HepG2 (cell line): ENCODE data around the gene GNMT. TPM values are rescaled to one million over a fixed set of nuclear protein-coding genes. Genes with fewer than 3 reads are reported as not detected.

Experiments used
- CHD2 ChIP-seq: IDR thresholded peaks from 2 replicates; pipeline ENCODE4 v1.6.1; 2011; ENCODE audit warnings: low read depth, low read length, improper control_type of control experiment
- MAFG ChIP-seq: sonication (generic); formaldehyde crosslinking; IDR thresholded peaks from 2 replicates; pipeline ENCODE4 v1.5.1; 2020; ENCODE audit warnings: mild to moderate bottlenecking, missing genetic modification reagents
- NAIF1 ChIP-seq: sonication (generic); formaldehyde crosslinking; IDR thresholded peaks from 2 replicates; pipeline ENCODE4 v1.5.0; 2020; ENCODE audit warnings: mild to moderate bottlenecking, missing genetic modification reagents, borderline replicate concordance
- PAF1 ChIP-seq: IDR thresholded peaks from 2 replicates; pipeline ENCODE4 v1.6.1; 2016; ENCODE audit warnings: missing genetic modification reagents, missing compliant biosample characterization
- PHF5A ChIP-seq: IDR thresholded peaks from one replicate; pipeline ENCODE4 v1.6.1; 2018; ENCODE audit warnings: low read depth, missing genetic modification reagents; ENCODE audit not compliant: unreplicated experiment
- POLR2A ChIP-seq, 2 experiments: IDR thresholded peaks; 2 replicates each; pipeline ENCODE4 v1.6.1; 2011; ENCODE audit warnings: low read depth in 2 of 2, low read length in 2 of 2, mild to moderate bottlenecking in 1 of 2, moderate library complexity in 1 of 2; ENCODE audit not compliant: insufficient read depth in 1 of 2
- SRSF1 ChIP-seq: fragments of 200-400 bp; formaldehyde crosslinking; optimal IDR thresholded peaks from 2 replicates; pipeline ENCODE3; 2017; ENCODE audit warnings: mild to moderate bottlenecking, low read depth, low read length, moderate library complexity
- SUZ12 ChIP-seq: fragments of 150-350 bp; IDR thresholded peaks from 2 replicates; pipeline ENCODE4 v1.6.1; 2014; ENCODE audit warnings: low read depth, low read length
- TOE1 ChIP-seq: sonication (generic); formaldehyde crosslinking; IDR thresholded peaks from 2 replicates; pipeline ENCODE4 v1.4.0; 2020; ENCODE audit warnings: mild to moderate bottlenecking, missing genetic modification reagents
- ZNF180 ChIP-seq: sonication (generic); formaldehyde crosslinking; IDR thresholded peaks from 2 replicates; pipeline ENCODE4 v1.4.0; 2020; ENCODE audit warnings: low read depth, missing genetic modification reagents, borderline replicate concordance
- ZNF235 ChIP-seq: sonication (generic); formaldehyde crosslinking; IDR thresholded peaks from 2 replicates; pipeline ENCODE4 v1.8.1; 2023; ENCODE audit warnings: mild to moderate bottlenecking, missing genetic modification reagents, borderline replicate concordance
- ZNF329 ChIP-seq: sonication (generic); formaldehyde crosslinking; IDR thresholded peaks from 2 replicates; pipeline ENCODE4 v1.9.0; 2021; ENCODE audit warnings: low read depth, mild to moderate bottlenecking, missing genetic modification reagents
- ZNF577 ChIP-seq: sonication (generic); formaldehyde crosslinking; IDR thresholded peaks from 2 replicates; pipeline ENCODE4 v1.4.0; 2020; ENCODE audit warnings: mild to moderate bottlenecking, low read depth, missing genetic modification reagents, borderline replicate concordance
- ZNF782 ChIP-seq: sonication (generic); formaldehyde crosslinking; IDR thresholded peaks from 2 replicates; pipeline ENCODE4 v1.4.0; 2020; ENCODE audit warnings: missing genetic modification reagents, mild to moderate bottlenecking, borderline replicate concordance
- ZNF816 ChIP-seq: sonication (generic); formaldehyde crosslinking; IDR thresholded peaks from 2 replicates; pipeline ENCODE4 v1.8.0; 2022; ENCODE audit warnings: missing genetic modification reagents, mild to moderate bottlenecking, borderline replicate concordance
- ZNF891 ChIP-seq: sonication (generic); formaldehyde crosslinking; IDR thresholded peaks from 2 replicates; pipeline ENCODE4 v1.5.0; 2020; ENCODE audit warnings: mild to moderate bottlenecking, missing genetic modification reagents
- polyA plus RNA-seq, 8 experiments: library from polyadenylated mRNA; depleted of rRNA in 3 of 8; stranded (reverse) in 7 of 8; unstranded in 1 of 8; fragments of >200 nt; fragmentation: Illumina TruSeq in 4 of 8; extraction: Trizol in 4 of 8; gene quantifications; 2 replicates each; pipeline versions ENCODE4 v1.2.1 to v1.2.3, GENCODE V29; 2011 to 2016; ENCODE audit warnings: low read depth in 4 of 8, missing spikeins in 1 of 8, mixed read lengths in 1 of 8; ENCODE audit not compliant: insufficient read depth in 1 of 8
- total RNA-seq, 5 experiments: library from RNA; depleted of rRNA; stranded (reverse); fragments of >200 nt; fragmentation: Illumina TruSeq; extraction: Trizol; gene quantifications; 2 replicates each; pipeline ENCODE4 v1.2.3, GENCODE V29; 2016; ENCODE audit warnings: low read depth in 1 of 5
- TF ChIP-seq, protein P1 (sequence below): sonication (generic); formaldehyde crosslinking; IDR thresholded peaks from 2 replicates; pipeline ENCODE4 v1.4.0; 2020; ENCODE audit warnings: missing genetic modification reagents, borderline replicate concordance
- TF ChIP-seq, protein P2 (sequence below): sonication (generic); formaldehyde crosslinking; IDR thresholded peaks from 2 replicates; pipeline ENCODE4 v1.5.1; 2020; ENCODE audit warnings: missing genetic modification reagents, mild to moderate bottlenecking, borderline replicate concordance
- TF ChIP-seq, protein P3 (sequence below): sonication (generic); formaldehyde crosslinking; conservative IDR thresholded peaks from 2 replicates; pipeline ENCODE4 v1.4.0; 2020; ENCODE audit warnings: missing genetic modification reagents
- TF ChIP-seq, protein P4 (sequence below): sonication (generic); formaldehyde crosslinking; IDR thresholded peaks from 2 replicates; pipeline ENCODE4 v1.8.0; 2022; ENCODE audit warnings: missing genetic modification reagents, low read depth, mild to moderate bottlenecking, borderline replicate concordance

GNMT gene
- total and polyA plus RNA-seq, 2 of the 13 experiments (the other 11 are each of a cell fraction or from before 2014, with no cell fraction given) = 2.8 to 7.0 TPM

DNA sequence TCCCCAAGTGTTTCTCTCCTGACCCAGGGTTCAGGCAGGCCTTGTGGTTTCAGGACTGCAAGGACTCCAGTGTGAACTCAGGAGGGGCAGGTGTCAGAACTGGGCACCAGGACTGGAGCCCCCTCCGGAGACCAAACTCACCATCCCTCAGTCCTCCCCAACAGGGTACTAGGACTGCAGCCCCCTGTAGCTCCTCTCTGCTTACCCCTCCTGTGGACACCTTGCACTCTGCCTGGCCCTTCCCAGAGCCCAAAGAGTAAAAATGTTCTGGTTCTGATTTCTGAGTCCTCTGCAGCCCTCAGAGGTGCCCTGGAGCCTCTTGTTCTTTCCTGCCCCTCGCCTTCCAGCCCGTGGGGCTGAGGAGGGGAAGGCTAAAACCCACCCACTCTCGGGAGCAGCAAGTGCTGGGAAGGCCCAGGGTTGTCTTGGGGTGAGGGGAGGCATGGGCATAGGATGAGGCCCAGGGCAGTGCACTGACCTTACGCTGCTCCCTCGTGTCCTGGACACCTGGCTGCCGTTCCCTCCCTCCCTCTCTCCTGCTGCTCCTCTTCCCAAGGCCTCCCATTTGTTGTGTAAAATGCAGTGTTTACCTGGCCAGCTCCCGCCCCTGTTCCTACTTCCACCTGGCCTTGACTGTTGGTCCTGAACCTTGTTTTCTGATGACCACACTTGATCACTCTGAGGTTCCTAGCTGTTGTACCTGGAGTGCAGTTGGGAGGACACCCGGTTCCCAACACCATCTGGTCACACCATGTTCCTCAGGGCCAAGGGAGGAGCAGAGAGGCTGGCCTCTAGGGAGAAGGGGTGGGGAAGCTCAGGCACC, 21.4 kb upstream of the GNMT start (continued):
- TF ChIP-seq, protein P1, sequence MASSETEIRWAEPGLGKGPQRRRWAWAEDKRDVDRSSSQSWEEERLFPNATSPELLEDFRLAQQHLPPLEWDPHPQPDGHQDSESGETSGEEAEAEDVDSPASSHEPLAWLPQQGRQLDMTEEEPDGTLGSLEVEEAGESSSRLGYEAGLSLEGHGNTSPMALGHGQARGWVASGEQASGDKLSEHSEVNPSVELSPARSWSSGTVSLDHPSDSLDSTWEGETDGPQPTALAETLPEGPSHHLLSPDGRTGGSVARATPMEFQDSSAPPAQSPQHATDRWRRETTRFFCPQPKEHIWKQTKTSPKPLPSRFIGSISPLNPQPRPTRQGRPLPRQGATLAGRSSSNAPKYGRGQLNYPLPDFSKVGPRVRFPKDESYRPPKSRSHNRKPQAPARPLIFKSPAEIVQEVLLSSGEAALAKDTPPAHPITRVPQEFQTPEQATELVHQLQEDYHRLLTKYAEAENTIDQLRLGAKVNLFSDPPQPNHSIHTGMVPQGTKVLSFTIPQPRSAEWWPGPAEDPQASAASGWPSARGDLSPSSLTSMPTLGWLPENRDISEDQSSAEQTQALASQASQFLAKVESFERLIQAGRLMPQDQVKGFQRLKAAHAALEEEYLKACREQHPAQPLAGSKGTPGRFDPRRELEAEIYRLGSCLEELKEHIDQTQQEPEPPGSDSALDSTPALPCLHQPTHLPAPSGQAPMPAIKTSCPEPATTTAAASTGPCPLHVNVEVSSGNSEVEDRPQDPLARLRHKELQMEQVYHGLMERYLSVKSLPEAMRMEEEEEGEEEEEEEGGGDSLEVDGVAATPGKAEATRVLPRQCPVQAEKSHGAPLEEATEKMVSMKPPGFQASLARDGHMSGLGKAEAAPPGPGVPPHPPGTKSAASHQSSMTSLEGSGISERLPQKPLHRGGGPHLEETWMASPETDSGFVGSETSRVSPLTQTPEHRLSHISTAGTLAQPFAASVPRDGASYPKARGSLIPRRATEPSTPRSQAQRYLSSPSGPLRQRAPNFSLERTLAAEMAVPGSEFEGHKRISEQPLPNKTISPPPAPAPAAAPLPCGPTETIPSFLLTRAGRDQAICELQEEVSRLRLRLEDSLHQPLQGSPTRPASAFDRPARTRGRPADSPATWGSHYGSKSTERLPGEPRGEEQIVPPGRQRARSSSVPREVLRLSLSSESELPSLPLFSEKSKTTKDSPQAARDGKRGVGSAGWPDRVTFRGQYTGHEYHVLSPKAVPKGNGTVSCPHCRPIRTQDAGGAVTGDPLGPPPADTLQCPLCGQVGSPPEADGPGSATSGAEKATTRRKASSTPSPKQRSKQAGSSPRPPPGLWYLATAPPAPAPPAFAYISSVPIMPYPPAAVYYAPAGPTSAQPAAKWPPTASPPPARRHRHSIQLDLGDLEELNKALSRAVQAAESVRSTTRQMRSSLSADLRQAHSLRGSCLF (CRISPR knock-in tag) = no peak
- no peak for TF ChIP-seq SUZ12
- TF ChIP-seq SRSF1 = no peak
- peak; percentile 74 for TF ChIP-seq PHF5A (CRISPR knock-in tag)
- no peak for TF ChIP-seq PAF1 (CRISPR knock-in tag)
- TF ChIP-seq ZNF329 (CRISPR knock-in tag) = 0 out of 2 replicates have a peak, but pooled peaks have one; percentile 25
- no peak for TF ChIP-seq TOE1 (CRISPR knock-in tag)
- peak; percentile 98 for TF ChIP-seq ZNF782 (CRISPR knock-in tag)
- no peak for TF ChIP-seq CHD2
- TF ChIP-seq ZNF891 (CRISPR knock-in tag) = peak; percentile 82; the same call in 1 of the 2 replicates
- no peak for TF ChIP-seq ZNF235 (CRISPR knock-in tag)
- no peak for TF ChIP-seq MAFG (CRISPR knock-in tag)
- TF ChIP-seq ZNF816 (CRISPR knock-in tag) = peak; percentile 82; the same call in 1 of the 2 replicates
- no peak; a peak in 1 of 4 replicates for TF ChIP-seq POLR2A (IDR thresholded peaks at IDR 0.05; ENCODE audit: insufficient read depth in 1 of 2, low read depth in 2 of 2, low read length in 2 of 2)
- TF ChIP-seq, protein P2, sequence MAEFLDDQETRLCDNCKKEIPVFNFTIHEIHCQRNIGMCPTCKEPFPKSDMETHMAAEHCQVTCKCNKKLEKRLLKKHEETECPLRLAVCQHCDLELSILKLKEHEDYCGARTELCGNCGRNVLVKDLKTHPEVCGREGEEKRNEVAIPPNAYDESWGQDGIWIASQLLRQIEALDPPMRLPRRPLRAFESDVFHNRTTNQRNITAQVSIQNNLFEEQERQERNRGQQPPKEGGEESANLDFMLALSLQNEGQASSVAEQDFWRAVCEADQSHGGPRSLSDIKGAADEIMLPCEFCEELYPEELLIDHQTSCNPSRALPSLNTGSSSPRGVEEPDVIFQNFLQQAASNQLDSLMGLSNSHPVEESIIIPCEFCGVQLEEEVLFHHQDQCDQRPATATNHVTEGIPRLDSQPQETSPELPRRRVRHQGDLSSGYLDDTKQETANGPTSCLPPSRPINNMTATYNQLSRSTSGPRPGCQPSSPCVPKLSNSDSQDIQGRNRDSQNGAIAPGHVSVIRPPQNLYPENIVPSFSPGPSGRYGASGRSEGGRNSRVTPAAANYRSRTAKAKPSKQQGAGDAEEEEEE (CRISPR knock-in tag) = no peak
- TF ChIP-seq NAIF1 (CRISPR knock-in tag) = no peak; the same call in 1 of the 2 replicates
- TF ChIP-seq, protein P3, sequence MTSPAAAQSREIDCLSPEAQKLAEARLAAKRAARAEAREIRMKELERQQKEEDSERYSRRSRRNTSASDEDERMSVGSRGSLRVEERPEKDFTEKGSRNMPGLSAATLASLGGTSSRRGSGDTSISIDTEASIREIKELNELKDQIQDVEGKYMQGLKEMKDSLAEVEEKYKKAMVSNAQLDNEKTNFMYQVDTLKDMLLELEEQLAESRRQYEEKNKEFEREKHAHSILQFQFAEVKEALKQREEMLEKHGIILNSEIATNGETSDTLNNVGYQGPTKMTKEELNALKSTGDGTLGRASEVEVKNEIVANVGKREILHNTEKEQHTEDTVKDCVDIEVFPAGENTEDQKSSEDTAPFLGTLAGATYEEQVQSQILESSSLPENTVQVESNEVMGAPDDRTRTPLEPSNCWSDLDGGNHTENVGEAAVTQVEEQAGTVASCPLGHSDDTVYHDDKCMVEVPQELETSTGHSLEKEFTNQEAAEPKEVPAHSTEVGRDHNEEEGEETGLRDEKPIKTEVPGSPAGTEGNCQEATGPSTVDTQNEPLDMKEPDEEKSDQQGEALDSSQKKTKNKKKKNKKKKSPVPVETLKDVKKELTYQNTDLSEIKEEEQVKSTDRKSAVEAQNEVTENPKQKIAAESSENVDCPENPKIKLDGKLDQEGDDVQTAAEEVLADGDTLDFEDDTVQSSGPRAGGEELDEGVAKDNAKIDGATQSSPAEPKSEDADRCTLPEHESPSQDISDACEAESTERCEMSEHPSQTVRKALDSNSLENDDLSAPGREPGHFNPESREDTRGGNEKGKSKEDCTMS = no peak
- TF ChIP-seq, protein P4, sequence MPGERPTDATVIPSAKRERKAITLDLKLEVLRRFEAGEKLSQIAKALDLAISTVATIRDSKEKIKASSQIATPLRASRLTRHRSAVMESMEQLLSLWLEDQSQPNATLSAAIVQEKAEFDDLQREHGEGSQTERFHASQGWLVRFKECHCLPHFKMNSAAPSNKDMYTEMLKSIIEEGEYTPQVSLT (CRISPR knock-in tag) = no peak
- no peak for TF ChIP-seq ZNF577 (CRISPR knock-in tag)
- TF ChIP-seq ZNF180 (CRISPR knock-in tag) = no peak
